ENCODE measurements around the gene NTMT2.

GRCh38 chr1:170114906-170115305, 30.9 kb upstream of the NTMT2 start:
- TF ChIP-seq CTCF (IDR thresholded peaks at IDR 0.05) (no peak), POLR2A (IDR thresholded peaks at IDR 0.05) (no peak)
